Endothelial cell of umbilical vein (primary cell): ENCODE results near the gene FRY. TPM values are rescaled to one million over a fixed set of nuclear protein-coding genes. Genes with fewer than 3 reads are reported as not detected.

Experiments used
- BruUV-seq: library from RNA; stranded (reverse); fragments of 400-500 nt; replicated peaks from 2 replicates; lab custom pipeline; 2021; lab: Mats Ljungman, UMichigan
- CTCF ChIA-PET: fragments of 300-600, 350-600 bp; sonication (Branson Sonifier 250); formaldehyde crosslinking; loops from one replicate; lab custom pipeline; 2021; ENCODE audit warnings: antibody characterized with exemption, inconsistent platforms; lab: Charles Lee
- POLR2A ChIA-PET: fragments of 300-600, 350-600 bp; sonication (Branson Sonifier 250); formaldehyde crosslinking; loops from one replicate; lab custom pipeline; 2021; ENCODE audit warnings: antibody characterized with exemption, inconsistent platforms; lab: Charles Lee
- DNase-seq: peaks from one replicate; pipeline ENCODE4 v3.0.0-alpha.2; 2011; ENCODE audit warnings: low read depth, low spot score
- FAIRE-seq: peaks from 2 replicates; lab custom pipeline; 2011; peaks lifted over from hg19 to GRCh38; lab: Jason Lieb, UNC
- H2AFZ ChIP-seq: 2 replicates; pipeline ENCODE4 v1.6.0; 2012; ENCODE audit warnings: low read depth, low read length, control low read depth, inconsistent platforms
- H3K27ac ChIP-seq: 2 replicates; pipeline ENCODE4 v1.5.1; 2011; ENCODE audit warnings: low read depth, mild to moderate bottlenecking, control low read depth, low read length, moderate library complexity; ENCODE audit not compliant: insufficient read depth
- H3K27me3 ChIP-seq, 2 experiments: 2 replicates each; pipeline versions ENCODE4 v1.6.0 to v1.6.1; 2011; ENCODE audit warnings: low read length in 2 of 2, mixed read lengths in 1 of 2; ENCODE audit not compliant: control insufficient read depth in 2 of 2, insufficient read depth in 2 of 2
- H3K36me3 ChIP-seq, 2 experiments: 2 replicates in 1 of 2; 3 replicates in 1 of 2; pipeline ENCODE4 v1.5.1; 2011; ENCODE audit warnings: low read length in 2 of 2, mild to moderate bottlenecking in 1 of 2, moderate library complexity in 1 of 2; ENCODE audit not compliant: control insufficient read depth in 2 of 2, insufficient read depth in 2 of 2; ENCODE audit errors: extremely low read depth in 1 of 2
- H3K4me1 ChIP-seq: 3 replicates; pipeline ENCODE4 v1.5.1; 2011; ENCODE audit warnings: mild to moderate bottlenecking, low read length; ENCODE audit not compliant: control insufficient read depth, insufficient read depth; ENCODE audit errors: extremely low read depth
- H3K4me2 ChIP-seq: 2 replicates; pipeline ENCODE4 v1.6.1; 2011; ENCODE audit warnings: low read length, control low read depth, mixed read lengths; ENCODE audit not compliant: insufficient read depth
- H3K4me3 ChIP-seq, 3 experiments: fragments of 200-600 bp in 1 of 3; sonication (generic), shearing (Covaris generic) in 1 of 3; replicated peaks in 1 of 3; 2 replicates each; pipeline ENCODE4 v1.5.1; 2011 to 2016; ENCODE audit warnings: control low read depth in 3 of 3, low read length in 3 of 3, mild to moderate bottlenecking in 2 of 3, inconsistent platforms in 1 of 3, low read depth in 1 of 3, moderate library complexity in 1 of 3; ENCODE audit not compliant: insufficient read depth in 1 of 3
- H3K79me2 ChIP-seq: 2 replicates; pipeline ENCODE4 v1.6.0; 2012; ENCODE audit warnings: low read length, inconsistent platforms; ENCODE audit not compliant: control insufficient read depth, insufficient read depth
- H3K9ac ChIP-seq: replicated peaks from 2 replicates; pipeline ENCODE3; 2011; ENCODE audit warnings: low read length, control low read depth; ENCODE audit not compliant: insufficient read depth; ENCODE audit errors: extremely low read depth
- H3K9me1 ChIP-seq: replicated peaks from 3 replicates; pipeline ENCODE4 v1.6.0; 2011; ENCODE audit warnings: mild to moderate bottlenecking, low read length; ENCODE audit not compliant: control insufficient read depth, insufficient read depth; ENCODE audit errors: extremely low read depth
- H3K9me3 ChIP-seq: replicated peaks from 2 replicates; pipeline ENCODE4 v1.5.1; 2012; ENCODE audit warnings: low read length, inconsistent platforms; ENCODE audit not compliant: control insufficient read depth, insufficient read depth
- H4K20me1 ChIP-seq: replicated peaks from 2 replicates; pipeline ENCODE3; 2011; ENCODE audit warnings: mild to moderate bottlenecking, low read length; ENCODE audit not compliant: control insufficient read depth, insufficient read depth; ENCODE audit errors: extremely low read depth
- CTCF ChIP-seq, 2 donors: IDR thresholded peaks; 1 replicate in 1 of 2; 2 replicates in 1 of 2; pipeline ENCODE4 v1.5.1; 2011; ENCODE audit warnings: low read length in 2 of 2, mild to moderate bottlenecking in 2 of 2, moderate library complexity in 2 of 2, control low read depth in 1 of 2, inconsistent platforms in 1 of 2, low read depth in 1 of 2; ENCODE audit not compliant: insufficient read depth in 1 of 2; ENCODE audit errors: extremely low read depth in 1 of 2
- EZH2 ChIP-seq: IDR thresholded peaks from 2 replicates; pipeline ENCODE4 v1.6.1; 2012; ENCODE audit warnings: borderline replicate concordance, low read depth, mild to moderate bottlenecking, moderate library complexity, low read length, inconsistent platforms; ENCODE audit not compliant: severe bottlenecking
- FOS ChIP-seq: IDR thresholded peaks from 2 replicates; pipeline ENCODE4 v1.6.1; 2011; ENCODE audit warnings: mild to moderate bottlenecking, low read length, moderate library complexity, borderline replicate concordance; ENCODE audit not compliant: insufficient read depth
- GATA2 ChIP-seq: IDR thresholded peaks from 2 replicates; pipeline ENCODE4 v1.7.0; 2011; ENCODE audit warnings: low read depth, mild to moderate bottlenecking, moderate library complexity, mixed read lengths, low read length; ENCODE audit not compliant: insufficient read length, insufficient read depth
- JUN ChIP-seq: IDR thresholded peaks from 2 replicates; pipeline ENCODE4 v1.6.1; 2011; ENCODE audit warnings: borderline replicate concordance, low read depth; ENCODE audit not compliant: insufficient read length, insufficient read depth
- MAX ChIP-seq: IDR thresholded peaks from 2 replicates; pipeline ENCODE4 v1.6.1; 2011; ENCODE audit not compliant: insufficient read depth, insufficient read length
- MYC ChIP-seq: IDR thresholded peaks from one replicate; pipeline ENCODE4 v1.6.1; 2011; ENCODE audit warnings: mild to moderate bottlenecking, low read depth, low read length
- POLR2A ChIP-seq: IDR thresholded peaks from 2 replicates; pipeline ENCODE4 v1.6.1; 2012; ENCODE audit warnings: low read depth, mild to moderate bottlenecking, control low read depth, low read length
- POLR2AphosphoS5 ChIP-seq: IDR thresholded peaks from 2 replicates; pipeline ENCODE4 v1.6.1; 2012; ENCODE audit warnings: low read depth, mild to moderate bottlenecking, control low read depth, low read length, moderate library complexity; ENCODE audit not compliant: insufficient read depth
- dilution Hi-C: fragments of 300-500 bp; cut with MboI; formaldehyde crosslinking; loops from one replicate; pipeline ENCODE4 v1.15.0; 2019; ENCODE audit warnings: low sequenced_read_pairs; ENCODE audit not compliant: extremely low pct_ligation_motif_present
- intact Hi-C: fragments of 100-400 bp; cut with micrococcal nuclease; formaldehyde crosslinking; loops from one replicate; pipeline ENCODE4 v1.10.0; 2022
- polyA plus RNA-seq, 4 experiments: library from polyadenylated mRNA; depleted of rRNA in 3 of 4; stranded (reverse) in 3 of 4; unstranded in 1 of 4; fragments of >200 nt; gene quantifications; 2 replicates each; pipeline versions ENCODE4 v1.2.1 to v1.2.3, GENCODE V29; 2011 to 2012; ENCODE audit warnings: missing spikeins in 1 of 4
- total RNA-seq: library from RNA; stranded (reverse); gene quantifications from 2 replicates; pipeline ENCODE4 v1.2.3, GENCODE V29; 2021

The FRY gene
- total and polyA plus RNA-seq, 2 donors (not counting 3 experiments of a cell fraction or from before 2014, with no cell fraction given): 57.3 to 75.8 TPM

- Histone ChIP-seq H3K36me3 (peaks cover 0 to 11% of the 10 kb centered on the region in 2 experiments), H3K4me3 (no peak overlapping the region), H3K4me2 (no peak overlapping the region), H3K9ac (no peak overlapping the region), H3K9me3 (no peaks in the 10 kb centered on the region), H3K9me1 (no peaks in the 10 kb centered on the region), H3K27ac (no peak overlapping the region), H3K4me1 (no peaks in the 10 kb centered on the region), H2AFZ (no peak overlapping the region), H3K79me2 (no peaks in the 10 kb centered on the region), H3K27me3 (no peaks in the 10 kb centered on the region), H4K20me1 (no peaks in the 10 kb centered on the region)
- FAIRE-seq: no peak
- ChIA-PET CTCF (interaction anchor here (0.7 to 1.3 kb wide), 3 partner anchors 12 to 71 kb away, joined by 3 read pairs; no protein-coding TSS in a partner anchor), POLR2A (no interaction called here)
- BruUV-seq: no TSS peak
- no peak for TF ChIP-seq MYC
- no peak for TF ChIP-seq POLR2AphosphoS5
- TF ChIP-seq POLR2A: no peak
- no peak for TF ChIP-seq FOS
- TF ChIP-seq GATA2: no peak
- TF ChIP-seq JUN: no peak
- no peak for TF ChIP-seq EZH2
- no peak for TF ChIP-seq CTCF (IDR thresholded peaks at IDR 0.05; ENCODE audit: extremely low read depth in 1 of 2, insufficient read depth in 1 of 2, low read depth in 1 of 2, low read length in 2 of 2)
- TF ChIP-seq MAX: no peak
- intact Hi-C loops (no loop called here), dilution Hi-C loops (no loop called here)
- DNase-seq: no peak
Observed at GRCh38 chr13:32234914-32235313, 203.3 kb downstream of the FRY start.
